SK-N-SH treated with all-trans-retinoic acid at 6 μM for 48 hours (cell line): ENCODE measurements around the gene DLX6.

Experiments
- ARNTL ChIP-seq: fragments of 450-650 bp; formaldehyde crosslinking; IDR thresholded peaks from 2 replicates; pipeline ENCODE4 v1.5.0; 2020; ENCODE audit warnings: low read depth, mild to moderate bottlenecking, moderate library complexity, borderline replicate concordance
- CREB5 ChIP-seq: fragments of 250-450 bp; sonication (Bioruptor Pico); IDR thresholded peaks from 2 replicates; pipeline ENCODE4 v1.5.1; 2020; ENCODE audit warnings: low read depth, mild to moderate bottlenecking, moderate library complexity
- CSDC2 ChIP-seq: fragments of 250-450 bp; sonication (Bioruptor Pico); IDR thresholded peaks from 2 replicates; pipeline ENCODE4 v1.5.0; 2020; ENCODE audit warnings: mild to moderate bottlenecking, moderate library complexity
- ESRRG ChIP-seq: fragments of 250-450 bp; sonication (Bioruptor Pico); IDR thresholded peaks from 2 replicates; pipeline ENCODE4 v1.6.1; 2021; ENCODE audit warnings: mild to moderate bottlenecking
- OSR1 ChIP-seq: fragments of 250-450 bp; sonication (Bioruptor Pico); IDR thresholded peaks from 2 replicates; pipeline ENCODE4 v1.8.0; 2022; ENCODE audit warnings: moderate library complexity, mild to moderate bottlenecking, inconsistent platforms
- PATZ1 ChIP-seq: fragments of 250-450 bp; sonication (Bioruptor Pico); IDR thresholded peaks from 2 replicates; pipeline ENCODE4 v1.8.0; 2020; ENCODE audit warnings: mild to moderate bottlenecking, moderate library complexity, borderline replicate concordance
- PPARA ChIP-seq: fragments of 250-450 bp; sonication (Bioruptor Pico); IDR thresholded peaks from 2 replicates; pipeline ENCODE4 v1.5.0; 2020; ENCODE audit warnings: mild to moderate bottlenecking, borderline replicate concordance
- RARB ChIP-seq: fragments of 250-450 bp; sonication (Bioruptor Pico); IDR thresholded peaks from 2 replicates; pipeline ENCODE4 v1.8.0; 2021; ENCODE audit warnings: mild to moderate bottlenecking, moderate library complexity
- TOX ChIP-seq: fragments of 250-450 bp; sonication (Bioruptor Pico); IDR thresholded peaks from 2 replicates; pipeline ENCODE4 v1.8.0; 2021; ENCODE audit warnings: mild to moderate bottlenecking, moderate library complexity, borderline replicate concordance
- ZC3H10 ChIP-seq: fragments of 250-450 bp; sonication (Bioruptor Pico); IDR thresholded peaks from 2 replicates; pipeline ENCODE4 v1.5.1; 2021; ENCODE audit warnings: mild to moderate bottlenecking, moderate library complexity
- ZFP3 ChIP-seq: fragments of 250-450 bp; sonication (Bioruptor Pico); IDR thresholded peaks from 2 replicates; pipeline ENCODE4 v1.5.0; 2020; ENCODE audit warnings: mild to moderate bottlenecking, moderate library complexity
- ZNF565 ChIP-seq: fragments of 450-650 bp; formaldehyde crosslinking; conservative IDR thresholded peaks from 2 replicates; pipeline ENCODE4 v1.5.0; 2020; ENCODE audit warnings: low read depth, mild to moderate bottlenecking, moderate library complexity
- ZNF70 ChIP-seq: fragments of 450-650 bp; formaldehyde crosslinking; IDR thresholded peaks from 2 replicates; pipeline ENCODE4 v1.5.0; 2020; ENCODE audit warnings: mild to moderate bottlenecking, moderate library complexity
- ZNF8 ChIP-seq: fragments of 450-650 bp; formaldehyde crosslinking; IDR thresholded peaks from 2 replicates; pipeline ENCODE4 v1.5.0; 2020; ENCODE audit warnings: mild to moderate bottlenecking, moderate library complexity

- no peak for TF ChIP-seq PATZ1
- TF ChIP-seq ARNTL (CRISPR knock-in tag) = no peak
- TF ChIP-seq ZNF565 = no peak
- no peak for TF ChIP-seq ZNF70 (CRISPR knock-in tag)
- TF ChIP-seq ZNF8 (CRISPR knock-in tag) = no peak
- TF ChIP-seq ZC3H10 = no peak
- TF ChIP-seq ZFP3 (CRISPR knock-in tag) = no peak
- TF ChIP-seq ESRRG (CRISPR knock-in tag) = no peak
- TF ChIP-seq PPARA (CRISPR knock-in tag) = no peak
- TF ChIP-seq CREB5 = no peak
- TF ChIP-seq RARB (CRISPR knock-in tag) = no peak
- TF ChIP-seq OSR1 = no peak
- TF ChIP-seq TOX = no peak
- no peak for TF ChIP-seq CSDC2 (CRISPR knock-in tag)
These were observed 4.1 kb upstream of the DLX6 start for GRCh38 chr7:97001221-97001620.
